ENCODE data around the gene SF3B3. TPM values are rescaled to one million over a fixed set of nuclear protein-coding genes. Genes with fewer than 3 reads are reported as not detected.

The SF3B3 gene
- total RNA-seq, 1 experiment from 2014 or later, result 326 TPM

GRCh38 chr16:70573451-70574121, 50.0 kb downstream of the SF3B3 start:
- POLR2A ChIA-PET (ENCODE audit: unreplicated experiment), result no interaction called here
- H2AFZ ChIP-seq, result no peak overlapping the region
- H3K4me1 ChIP-seq (replicated peaks; ENCODE audit: insufficient read depth), result peaks cover 76% of the 10 kb centered on the region
- H3F3A ChIP-seq (ENCODE audit: insufficient read depth, low read depth), result peaks cover 94% of the 10 kb centered on the region
- intact Hi-C loops (cut with micrococcal nuclease; ENCODE audit: unreplicated experiment), result no loop called here
- H3K9me2 ChIP-seq (ENCODE audit: insufficient read depth), result no peaks in the 10 kb centered on the region
- BruUV-seq (replicated peaks), result no TSS peak
- peaks cover 42% of the 10 kb centered on the region for H3K36me3 ChIP-seq (ENCODE audit: low read depth)
- no peaks in the 10 kb centered on the region for H3K9me3 ChIP-seq (ENCODE audit: insufficient read depth, low read depth)
- DNase-seq, result peak in 1 of 2 experiments; percentile 91
- CTCF ChIA-PET, result interaction anchor here (0.5 kb wide), 1 partner anchor 78 kb away, joined by 3 read pairs; no protein-coding TSS in a partner anchor
- TF ChIP-seq EZH2 (IDR thresholded peaks at IDR 0.05; ENCODE audit: low read depth) (no peak), CTCF (conservative IDR thresholded peaks at IDR 0.05) (no peak)
- H3K27me3 ChIP-seq (ENCODE audit: insufficient read depth, low read depth), result no peaks in the 10 kb centered on the region
- H3K79me2 ChIP-seq (ENCODE audit: low read depth), result peaks cover 27% of the 10 kb centered on the region
- peak overlapping the region; percentile 31 for H3K4me2 ChIP-seq
- H3K27ac ChIP-seq, result peak overlapping the region; percentile 46
- peaks cover 24% of the 10 kb centered on the region for H4K20me1 ChIP-seq (ENCODE audit: insufficient read depth)
- no peak overlapping the region for H3K4me3 ChIP-seq

- peaks cover 21% of the 10 kb centered on the region for H3K79me2 ChIP-seq (ENCODE audit: low read depth)
Observed at GRCh38 chr16:70574595-70575271, 51.1 kb downstream of the SF3B3 start.

DNA sequence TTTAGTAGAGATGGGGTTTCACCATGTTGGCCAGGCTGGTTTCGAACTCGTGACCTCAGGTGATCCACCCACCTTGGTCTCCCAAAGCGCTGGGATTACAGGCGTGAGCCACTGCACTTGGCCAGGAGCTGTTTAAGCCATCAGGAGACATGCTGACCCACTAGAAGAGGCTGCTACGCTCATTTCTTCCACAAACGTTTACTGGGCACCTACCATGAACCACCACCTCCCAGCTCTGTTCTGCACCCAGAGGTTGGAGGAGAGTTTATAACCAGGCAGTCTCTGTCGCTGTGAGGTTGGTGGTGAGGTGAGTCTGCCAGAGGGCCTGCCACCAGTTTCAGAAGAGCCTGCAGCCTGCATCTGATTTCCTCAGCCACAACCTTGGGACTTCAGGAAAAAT, 51.8 kb downstream of the SF3B3 start:
- Histone ChIP-seq H3K36me3 (ENCODE audit: low read depth) (peaks cover 29% of the 10 kb centered on the region), H3K79me2 (ENCODE audit: low read depth) (peaks cover 15% of the 10 kb centered on the region), H2AFZ (no peak overlapping the region), H3K4me3 (no peak overlapping the region), H3F3A (ENCODE audit: insufficient read depth, low read depth) (peaks cover 76% of the 10 kb centered on the region), H3K27ac (peak overlapping the region; percentile 48; the same call in 1 of the 2 replicates), H3K9me3 (ENCODE audit: insufficient read depth, low read depth) (no peaks in the 10 kb centered on the region), H3K9me2 (ENCODE audit: insufficient read depth) (no peaks in the 10 kb centered on the region), H3K27me3 (ENCODE audit: insufficient read depth, low read depth) (no peaks in the 10 kb centered on the region), H3K4me1 (replicated peaks; ENCODE audit: insufficient read depth) (peaks cover 62% of the 10 kb centered on the region), H4K20me1 (ENCODE audit: insufficient read depth) (peaks cover 14% of the 10 kb centered on the region), H3K4me2 (no peak overlapping the region)
- DNase-seq, result no peak
- no peak for TF ChIP-seq EZH2 (IDR thresholded peaks at IDR 0.05; ENCODE audit: low read depth)
- no peak for TF ChIP-seq CTCF (conservative IDR thresholded peaks at IDR 0.05)
- intact Hi-C loops (cut with micrococcal nuclease; ENCODE audit: unreplicated experiment), result no loop called here
- ChIA-PET POLR2A (ENCODE audit: unreplicated experiment) (no interaction called here), CTCF (interaction anchor here (1.5 kb wide), 1 partner anchor 78 kb away, joined by 6 read pairs; no protein-coding TSS in a partner anchor)
- no TSS peak for BruUV-seq (replicated peaks)

More at GRCh38 chr16:70574595-70575271, 51.1 kb downstream of the SF3B3 start:
- Histone ChIP-seq H3K9me2 (ENCODE audit: insufficient read depth) (no peaks in the 10 kb centered on the region), H3K27ac (peak overlapping the region; percentile 12; the same call in 1 of the 2 replicates), H3K27me3 (ENCODE audit: insufficient read depth, low read depth) (no peaks in the 10 kb centered on the region), H3K36me3 (ENCODE audit: low read depth) (peaks cover 34% of the 10 kb centered on the region), H2AFZ (no peak overlapping the region), H3K4me2 (no peak overlapping the region), H4K20me1 (ENCODE audit: insufficient read depth) (peaks cover 19% of the 10 kb centered on the region), H3K9me3 (ENCODE audit: insufficient read depth, low read depth) (no peaks in the 10 kb centered on the region), H3F3A (ENCODE audit: insufficient read depth, low read depth) (peaks cover 83% of the 10 kb centered on the region), H3K4me3 (no peak overlapping the region), H3K4me1 (replicated peaks; ENCODE audit: insufficient read depth) (peaks cover 66% of the 10 kb centered on the region)
- intact Hi-C loops (cut with micrococcal nuclease; ENCODE audit: unreplicated experiment), result no loop called here
- ChIA-PET CTCF (no interaction called here), POLR2A (ENCODE audit: unreplicated experiment) (no interaction called here)
- TF ChIP-seq CTCF (conservative IDR thresholded peaks at IDR 0.05) (no peak), EZH2 (IDR thresholded peaks at IDR 0.05; ENCODE audit: low read depth) (no peak)
- DNase-seq, result no peak
- BruUV-seq (replicated peaks), result no TSS peak

Data from PC-9 (cell line).